B cell (primary cell): Measurements from ENCODE around the gene MAPT. TPM values are rescaled to one million over a fixed set of nuclear protein-coding genes. Genes with fewer than 3 reads are reported as not detected.

Experiments
- ATAC-seq: fragments of 200-7000 bp; cut with Tn5 transposase; one replicate; pipeline ENCODE4 v1.10.0; 2021; ENCODE audit warnings: low read depth, mild to moderate bottlenecking, moderate number of reproducible peaks, moderate library complexity
- CTCF ChIA-PET: fragments of 350-600 bp; sonication (Branson Sonifier 250); formaldehyde crosslinking; loops from one replicate; lab custom pipeline; 2021; ENCODE audit warnings: antibody characterized with exemption, inconsistent platforms; lab: Charles Lee
- POLR2A ChIA-PET: fragments of 350-600 bp; sonication (Branson Sonifier 250); formaldehyde crosslinking; loops from one replicate; lab custom pipeline; 2021; ENCODE audit warnings: antibody characterized with exemption; lab: Charles Lee
- DNase-seq: peaks from one replicate; pipeline ENCODE4 v3.0.0; 2013
- H2AFZ ChIP-seq: 2 replicates; pipeline ENCODE4 v1.6.1; 2012; ENCODE audit warnings: mild to moderate bottlenecking, low read depth, low read length; ENCODE audit not compliant: insufficient read depth, poor library complexity, severe bottlenecking
- H3K27ac ChIP-seq, 2 donors: 1 replicate in 1 of 2; 2 replicates in 1 of 2; pipeline ENCODE4 v1.5.1; 2012 to 2013; ENCODE audit warnings: low read length in 2 of 2, mild to moderate bottlenecking in 2 of 2, moderate library complexity in 1 of 2
- H3K27me3 ChIP-seq, 4 experiments: fragments of 200-600 bp in 1 of 4; sonication (generic) in 1 of 4; replicated peaks in 1 of 4; 1 replicate in 2 of 4; 2 replicates in 2 of 4; pipeline versions ENCODE4 v1.6.1 to v1.7.0; 2013 to 2016; ENCODE audit warnings: low read length in 3 of 4, mild to moderate bottlenecking in 2 of 4, mixed read lengths in 1 of 4, moderate library complexity in 1 of 4; ENCODE audit not compliant: insufficient read depth in 4 of 4, control insufficient read depth in 3 of 4; ENCODE audit errors: control extremely low read depth in 1 of 4
- H3K36me3 ChIP-seq, 2 experiments: replicated peaks in 1 of 2; 1 replicate in 1 of 2; 2 replicates in 1 of 2; pipeline versions ENCODE4 v1.6.1 to v1.7.1; 2013; ENCODE audit warnings: low read length in 1 of 2; ENCODE audit not compliant: insufficient read depth in 2 of 2, control insufficient read depth in 1 of 2; ENCODE audit errors: control extremely low read depth in 1 of 2, extremely low read depth in 1 of 2
- H3K4me1 ChIP-seq, 2 donors: fragments of 200-600 bp in 1 of 2; sonication (generic) in 1 of 2; 1 replicate in 1 of 2; 2 replicates in 1 of 2; pipeline versions ENCODE4 v1.5.1 to v1.6.1; 2013 to 2017; ENCODE audit warnings: low read length in 2 of 2; ENCODE audit not compliant: control insufficient read depth in 2 of 2, insufficient read depth in 2 of 2
- H3K4me2 ChIP-seq: replicated peaks from 2 replicates; pipeline ENCODE3; 2012; ENCODE audit warnings: mild to moderate bottlenecking, low read depth, low read length; ENCODE audit not compliant: poor library complexity, severe bottlenecking
- H3K4me3 ChIP-seq, 5 experiments: fragments of 200-600 bp in 1 of 5; sonication (generic) in 1 of 5; 1 replicate in 3 of 5; 2 replicates in 2 of 5; pipeline versions ENCODE4 v1.5.1 to v1.7.0; 2011 to 2016; ENCODE audit warnings: low read length in 4 of 5, mild to moderate bottlenecking in 4 of 5, low read depth in 2 of 5, control low read depth in 1 of 5, moderate library complexity in 1 of 5; ENCODE audit not compliant: insufficient read depth in 1 of 5; ENCODE audit errors: control extremely low read depth in 1 of 5, extremely low read depth in 1 of 5
- H3K79me2 ChIP-seq: fragments of 200-600 bp; sonication (generic); one replicate; pipeline ENCODE4 v1.6.0; 2016; ENCODE audit warnings: low read length; ENCODE audit not compliant: control insufficient read depth, insufficient read depth
- H3K9ac ChIP-seq: fragments of 200-600 bp; sonication (generic); 2 replicates; pipeline ENCODE4 v1.6.1; 2017; ENCODE audit warnings: mild to moderate bottlenecking, low read length, moderate library complexity
- H3K9me3 ChIP-seq, 3 donors: one replicate each; pipeline versions ENCODE4 v1.6.1 to v1.7.1; 2013; ENCODE audit warnings: low read length in 2 of 3; ENCODE audit not compliant: control insufficient read depth in 2 of 3, insufficient read depth in 1 of 3; ENCODE audit errors: control extremely low read depth in 1 of 3
- H4K20me1 ChIP-seq: 2 replicates; pipeline ENCODE4 v1.6.0; 2012; ENCODE audit warnings: mild to moderate bottlenecking, low read length; ENCODE audit not compliant: insufficient read depth, control insufficient read depth, poor library complexity, severe bottlenecking
- H3K27ac Mint-ChIP-seq: one replicate; pipeline ENCODE4 v1.8.0; 2021; ENCODE audit warnings: mixed read lengths
- H3K27me3 Mint-ChIP-seq: one replicate; pipeline ENCODE4 v1.8.0; 2021; ENCODE audit warnings: mixed read lengths
- H3K4me1 Mint-ChIP-seq: one replicate; pipeline ENCODE4 v1.8.0; 2021; ENCODE audit warnings: mixed read lengths
- H3K4me3 Mint-ChIP-seq: one replicate; pipeline ENCODE4 v1.8.0; 2021; ENCODE audit warnings: mixed read lengths
- H3K9me3 Mint-ChIP-seq: one replicate; pipeline ENCODE4 v1.8.0; 2022; ENCODE audit warnings: mixed read lengths; ENCODE audit not compliant: insufficient read depth
- EZH2 ChIP-seq: IDR thresholded peaks from 2 replicates; pipeline ENCODE4 v1.6.1; 2012; ENCODE audit warnings: borderline replicate concordance, low read depth, mild to moderate bottlenecking, moderate library complexity, low read length; ENCODE audit not compliant: insufficient read depth, poor library complexity, severe bottlenecking
- WGBS: methylation state at CpG from one replicate; pipeline ENCODE4 v1.1.5; 2013; ENCODE audit warnings: missing lambda C conversion rate; ENCODE audit not compliant: insufficient coverage; 5-methylcytosine and 5-hydroxymethylcytosine counted together
- intact Hi-C: fragments of 100-400 bp; cut with micrococcal nuclease; formaldehyde crosslinking; loops from one replicate; pipeline ENCODE4 v1.10.0; 2022
- polyA plus RNA-seq: library from polyadenylated mRNA; depleted of rRNA; stranded (reverse); fragments of >200 nt; gene quantifications from 2 replicates; pipeline ENCODE4 v1.2.3, GENCODE V29; 2012
- total RNA-seq, 2 donors: library from RNA; stranded (reverse); fragments of 120-200 nt in 1 of 2; gene quantifications; 1 replicate in 1 of 2; 2 replicates in 1 of 2; pipeline versions ENCODE4 v1.2.3 to v1.2.4, GENCODE V29; 2013 to 2022
- TF ChIP-seq, protein P1 (sequence below): fragments of 200-600 bp; IDR thresholded peaks from one replicate; pipeline ENCODE4 v1.8.0; 2022; ENCODE audit warnings: antibody characterized with exemption, mild to moderate bottlenecking

The MAPT gene
- total and polyA plus RNA-seq, 2 donors (not counting 1 experiment from before 2014, with no cell fraction given) = 0.13 to 0.20 TPM

DNA sequence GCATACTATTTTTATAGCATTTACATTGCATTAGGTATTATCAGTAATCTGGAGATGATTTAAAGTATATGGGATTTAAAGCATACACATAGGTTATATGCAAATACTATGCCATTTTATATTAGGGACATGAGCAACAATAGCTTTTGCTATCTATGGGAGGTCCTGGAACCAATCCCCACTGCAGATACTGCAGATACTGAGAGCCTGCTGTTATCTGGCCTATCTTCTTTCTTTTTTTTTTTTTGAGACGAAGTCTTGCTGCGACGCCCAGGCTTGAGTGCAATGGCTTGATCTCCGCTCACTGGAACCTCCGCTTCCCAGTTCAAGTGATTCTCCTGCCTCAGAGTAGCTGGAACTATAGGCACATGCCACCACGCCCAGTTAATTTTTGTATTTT, 142.1 kb downstream of the MAPT start:
- WGBS = 100% methylated on average over 5 of the region's 6 CpGs
- Mint-ChIP-seq H3K4me1 (peaks cover 3% of the 10 kb centered on the region), H3K9me3 (no peaks in the 10 kb centered on the region), H3K27me3 (no peaks in the 10 kb centered on the region), H3K4me3 (no peak overlapping the region), H3K27ac (no peak overlapping the region)
- no peak overlapping the region for H3K27ac ChIP-seq
- H3K9me3 ChIP-seq = no peaks in the 10 kb centered on the region
- no peaks in the 10 kb centered on the region for H3K27me3 ChIP-seq
- POLR2A ChIA-PET = interaction anchor here (0.5 kb wide), 1 partner anchor 69 kb away, joined by 7 read pairs; no protein-coding TSS in a partner anchor
- H2AFZ ChIP-seq = no peak overlapping the region
- H3K9ac ChIP-seq = no peak overlapping the region
- H3K4me2 ChIP-seq = no peak overlapping the region
- TF ChIP-seq, protein P1, sequence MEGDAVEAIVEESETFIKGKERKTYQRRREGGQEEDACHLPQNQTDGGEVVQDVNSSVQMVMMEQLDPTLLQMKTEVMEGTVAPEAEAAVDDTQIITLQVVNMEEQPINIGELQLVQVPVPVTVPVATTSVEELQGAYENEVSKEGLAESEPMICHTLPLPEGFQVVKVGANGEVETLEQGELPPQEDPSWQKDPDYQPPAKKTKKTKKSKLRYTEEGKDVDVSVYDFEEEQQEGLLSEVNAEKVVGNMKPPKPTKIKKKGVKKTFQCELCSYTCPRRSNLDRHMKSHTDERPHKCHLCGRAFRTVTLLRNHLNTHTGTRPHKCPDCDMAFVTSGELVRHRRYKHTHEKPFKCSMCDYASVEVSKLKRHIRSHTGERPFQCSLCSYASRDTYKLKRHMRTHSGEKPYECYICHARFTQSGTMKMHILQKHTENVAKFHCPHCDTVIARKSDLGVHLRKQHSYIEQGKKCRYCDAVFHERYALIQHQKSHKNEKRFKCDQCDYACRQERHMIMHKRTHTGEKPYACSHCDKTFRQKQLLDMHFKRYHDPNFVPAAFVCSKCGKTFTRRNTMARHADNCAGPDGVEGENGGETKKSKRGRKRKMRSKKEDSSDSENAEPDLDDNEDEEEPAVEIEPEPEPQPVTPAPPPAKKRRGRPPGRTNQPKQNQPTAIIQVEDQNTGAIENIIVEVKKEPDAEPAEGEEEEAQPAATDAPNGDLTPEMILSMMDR = no peak
- TF ChIP-seq EZH2 = no peak
- peaks cover 4 to 98% of the 10 kb centered on the region in 2 experiments for H3K36me3 ChIP-seq
- H3K4me1 ChIP-seq = no peaks in the 10 kb centered on the region
- DNase-seq = no peak
- no peak overlapping the region for H3K4me3 ChIP-seq
- H4K20me1 ChIP-seq = no peaks in the 10 kb centered on the region
- ATAC-seq = no peak
- H3K79me2 ChIP-seq = no peaks in the 10 kb centered on the region
- intact Hi-C loops = no loop called here
- CTCF ChIA-PET = interaction anchor here (0.7 to 1.1 kb wide), 4 partner anchors 8 to 178 kb away, joined by 3 to 4 read pairs (median 3); no protein-coding TSS in a partner anchor

DNA sequence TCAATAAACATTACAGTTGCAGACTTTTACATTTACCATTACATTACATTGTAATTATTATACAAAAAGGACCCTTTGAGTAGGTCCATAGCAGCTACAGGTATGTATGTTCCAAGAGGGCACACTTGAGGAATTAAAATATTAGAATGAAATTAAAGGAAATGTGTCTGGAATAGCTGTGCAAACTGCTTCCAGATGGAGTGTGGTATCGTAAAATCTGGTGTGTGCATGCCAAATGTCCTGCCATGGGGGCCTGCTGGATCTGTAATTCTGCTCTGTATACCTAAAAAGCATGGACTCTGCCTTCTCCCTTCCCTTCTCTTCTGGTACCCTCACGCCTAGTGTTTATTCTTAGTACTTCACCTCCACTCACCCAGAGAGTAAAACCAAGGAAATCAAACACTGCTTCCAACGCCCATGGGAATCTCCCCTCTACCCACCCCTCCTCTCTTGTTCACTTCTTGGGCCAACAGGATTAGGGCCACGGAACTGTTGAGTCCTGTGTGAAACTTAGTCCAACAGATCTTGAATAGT, 143.4 kb downstream of the MAPT start:
- Mint-ChIP-seq H3K4me3 (no peak overlapping the region), H3K4me1 (peaks cover 3% of the 10 kb centered on the region), H3K27me3 (no peaks in the 10 kb centered on the region), H3K9me3 (no peaks in the 10 kb centered on the region), H3K27ac (peak overlapping the region; percentile 17)
- peaks cover 2% of the 10 kb centered on the region for H4K20me1 ChIP-seq
- H3K79me2 ChIP-seq = no peaks in the 10 kb centered on the region
- intact Hi-C loops = no loop called here
- POLR2A ChIA-PET = interaction anchor here (1.0 kb wide), 1 partner anchor 173 kb away, joined by 6 read pairs; no protein-coding TSS in a partner anchor
- no peak overlapping the region for H3K4me3 ChIP-seq
- TF ChIP-seq EZH2 = no peak
- TF ChIP-seq, protein P1 = no peak
- WGBS = 95% methylated on average over 4 of the region's 4 CpGs
- H3K4me2 ChIP-seq = no peak overlapping the region
- ATAC-seq (no peak), DNase-seq (no peak)
- H3K4me1 ChIP-seq = no peaks in the 10 kb centered on the region
- peaks cover 9 to 97% of the 10 kb centered on the region in 2 experiments for H3K36me3 ChIP-seq
- no peak overlapping the region for H2AFZ ChIP-seq
- CTCF ChIA-PET = interaction anchor here (0.7 to 0.9 kb wide), 4 partner anchors 9 to 35 kb away, joined by 3 to 4 read pairs (median 4); no protein-coding TSS in a partner anchor
- no peak overlapping the region for H3K9ac ChIP-seq
- H3K9me3 ChIP-seq = no peaks in the 10 kb centered on the region
- H3K27ac ChIP-seq = no peak overlapping the region
- no peaks in the 10 kb centered on the region for H3K27me3 ChIP-seq
